Activated T-cell treated with anti-CD3 and anti-CD28 coated beads, Interleukin-2, amount 50 U/mL, for 1 hour (primary cell): ENCODE data around the gene CEMP1.
A peak's percentile ranks its signal among the peaks of the same experiment; 100 is the strongest.
"Not testable (repeated sequence)": the region's sequence is repeated elsewhere in the genome, so short reads cannot be mapped to it uniquely, and the experiment has no call there.

Experiments
- DNase-seq: peaks from one replicate; pipeline ENCODE4 v3.0.0-alpha.2; 2020

CEMP1 gene, protein sequence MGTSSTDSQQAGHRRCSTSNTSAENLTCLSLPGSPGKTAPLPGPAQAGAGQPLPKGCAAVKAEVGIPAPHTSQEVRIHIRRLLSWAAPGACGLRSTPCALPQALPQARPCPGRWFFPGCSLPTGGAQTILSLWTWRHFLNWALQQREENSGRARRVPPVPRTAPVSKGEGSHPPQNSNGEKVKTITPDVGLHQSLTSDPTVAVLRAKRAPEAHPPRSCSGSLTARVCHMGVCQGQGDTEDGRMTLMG

DNA sequence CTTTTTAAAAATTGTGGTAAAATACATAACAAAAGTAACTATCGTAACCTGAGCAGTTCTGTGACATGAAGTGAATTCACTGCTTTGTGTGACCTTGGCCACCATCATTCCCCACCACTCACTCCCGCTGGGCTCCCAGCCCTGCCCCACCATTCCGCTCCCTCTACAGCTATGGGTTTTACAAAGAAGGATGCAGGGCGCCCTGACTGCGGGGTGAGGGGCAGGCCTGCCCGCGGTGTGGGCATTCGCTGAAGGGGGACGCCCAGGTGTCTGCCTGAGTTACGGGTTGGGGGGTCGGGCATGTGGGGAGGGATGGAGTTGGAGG is at the start of gene CEMP1:
TSS of gene CEMP1 (minus strand) at position 38 of the 325 bp plus-strand sequence. CDS start 335 bp downstream, outside the sequence.
- no peak for DNase-seq

- DNase-seq, result not testable (repeated sequence)
Measured at GRCh38 chr16:2580818-2581217, 49.6 kb upstream of the CEMP1 start.

DNA sequence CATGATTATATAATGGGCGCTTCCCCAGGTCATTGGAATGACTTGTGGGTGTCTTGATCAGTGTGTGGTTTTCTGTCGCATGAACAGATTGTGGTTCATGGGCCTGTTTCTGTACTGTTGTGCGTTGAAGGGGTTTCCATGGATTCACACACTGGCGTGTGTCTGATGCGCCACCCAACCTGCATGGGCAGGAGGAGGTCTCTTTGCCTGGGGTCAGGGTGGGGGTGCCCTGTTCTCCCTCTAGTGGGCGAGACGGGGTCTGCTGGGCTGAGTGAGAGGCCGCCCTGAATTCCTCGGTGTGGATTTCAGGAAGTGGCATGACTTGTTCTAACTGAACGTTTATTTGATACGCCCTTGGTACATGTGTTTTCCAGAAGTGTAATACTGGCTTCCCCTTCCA is 48.9 kb upstream of the CEMP1 start:
- not testable (repeated sequence) for DNase-seq

GRCh38 chr16:2578905-2579304 is 47.7 kb upstream of the CEMP1 start:
- DNase-seq, result not testable (repeated sequence)

DNA sequence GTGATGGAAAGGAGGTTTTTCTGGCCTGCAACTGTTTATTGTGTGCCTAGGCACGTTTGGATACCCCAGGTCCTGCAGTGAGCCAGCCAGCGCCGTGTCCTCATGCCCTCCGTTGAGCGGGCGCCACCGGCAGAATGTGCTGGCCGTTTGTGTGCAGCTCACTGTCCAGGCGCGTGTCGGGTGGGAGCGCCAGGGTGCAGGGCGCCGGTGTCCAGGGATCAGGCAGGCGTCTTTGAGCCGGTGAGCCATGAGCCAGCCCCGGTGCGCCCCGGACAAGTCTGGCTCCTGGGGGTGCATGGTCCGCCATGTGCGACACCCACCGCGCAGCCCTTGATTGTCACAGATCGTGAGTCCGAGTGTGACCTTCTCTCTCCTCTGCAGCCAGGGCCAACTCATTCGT is 45.8 kb upstream of the CEMP1 start:
- not testable (repeated sequence) for DNase-seq

DNA sequence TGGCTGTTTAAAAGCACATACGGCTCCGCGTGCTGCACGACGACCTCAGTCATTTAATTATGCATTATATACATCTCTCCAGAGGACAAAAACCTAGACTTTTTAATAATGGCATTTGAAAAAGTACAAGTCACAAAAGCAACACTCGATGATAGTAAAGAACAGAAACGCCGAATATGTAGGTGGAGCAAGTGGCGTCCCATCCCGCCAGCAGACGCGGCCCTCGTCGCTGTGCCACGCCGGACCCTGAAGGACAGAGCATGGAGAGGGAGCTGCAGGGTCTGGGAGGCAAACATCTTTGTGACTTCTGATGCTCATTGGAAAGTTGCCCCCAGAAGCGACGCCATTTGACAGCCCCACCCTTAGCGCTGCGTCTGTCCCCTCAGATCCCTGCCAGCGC is 44.6 kb upstream of the CEMP1 start:
- not testable (repeated sequence) for DNase-seq

GRCh38 chr16:2572704-2573103 is 41.5 kb upstream of the CEMP1 start:
- not testable (repeated sequence) for DNase-seq

- DNase-seq, result not testable (repeated sequence)
Measured at GRCh38 chr16:2568573-2568972, 37.4 kb upstream of the CEMP1 start.

DNA sequence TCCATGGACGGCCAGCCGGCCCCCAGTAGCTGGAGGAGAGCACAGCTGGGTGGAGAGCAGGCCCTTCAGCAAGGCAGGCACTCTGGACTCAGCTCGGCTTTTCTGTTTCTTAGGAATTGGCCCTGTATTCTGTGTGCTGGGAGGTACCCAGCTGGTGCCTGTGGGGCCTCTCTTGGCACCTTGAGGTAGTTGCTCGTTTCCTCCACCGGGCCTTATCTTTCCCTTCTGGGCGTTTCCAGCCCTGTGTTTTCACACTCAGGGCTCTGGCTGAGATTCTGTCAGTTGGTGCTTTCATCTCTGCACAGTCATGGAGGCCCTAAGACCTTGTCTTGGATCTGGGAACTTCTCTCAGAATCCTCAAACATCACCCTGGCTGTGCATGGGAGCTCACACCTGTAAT is 36.3 kb upstream of the CEMP1 start:
- DNase-seq, result not testable (repeated sequence)

- peak; percentile 70 for DNase-seq
Measured at GRCh38 chr16:2560798-2561133, 29.6 kb upstream of the CEMP1 start.

DNA sequence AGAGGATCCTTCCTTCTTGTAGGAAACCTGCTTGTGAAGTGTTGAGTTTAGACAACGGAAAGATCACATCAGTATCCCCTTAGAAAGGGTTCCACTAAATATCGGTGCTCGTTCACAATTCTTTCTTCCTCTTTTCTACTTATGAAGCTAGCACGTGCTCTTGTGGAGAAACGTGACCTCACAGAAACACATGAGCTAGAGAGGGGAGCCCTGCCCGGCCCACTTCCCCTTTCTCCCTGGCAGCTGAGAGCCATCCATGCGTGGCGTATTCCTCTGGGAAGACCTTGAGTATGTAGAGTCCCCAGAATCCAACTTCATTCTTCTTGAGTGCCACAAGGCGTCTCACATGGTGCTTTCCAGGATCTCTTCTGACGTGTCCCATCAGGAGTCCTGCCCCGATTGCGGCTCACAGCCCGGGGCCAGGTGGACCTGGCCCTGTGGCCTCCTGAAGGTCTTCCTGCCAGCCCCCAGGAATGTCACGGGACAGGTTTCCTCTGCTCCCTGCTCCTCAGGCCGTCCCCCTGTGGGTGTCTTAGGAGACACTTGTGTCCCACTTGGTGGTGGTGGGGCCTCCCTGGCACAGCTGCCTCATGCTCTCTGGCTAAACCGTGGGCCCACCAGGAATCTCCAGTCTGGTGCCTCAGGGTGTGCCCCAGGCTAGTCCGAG is 29.1 kb upstream of the CEMP1 start:
- not testable (repeated sequence) for DNase-seq

GRCh38 chr16:2557150-2557549 is 25.9 kb upstream of the CEMP1 start:
- not testable (repeated sequence) for DNase-seq

GRCh38 chr16:2554709-2555425 is 23.7 kb upstream of the CEMP1 start:
- DNase-seq, result not testable (repeated sequence)

DNA sequence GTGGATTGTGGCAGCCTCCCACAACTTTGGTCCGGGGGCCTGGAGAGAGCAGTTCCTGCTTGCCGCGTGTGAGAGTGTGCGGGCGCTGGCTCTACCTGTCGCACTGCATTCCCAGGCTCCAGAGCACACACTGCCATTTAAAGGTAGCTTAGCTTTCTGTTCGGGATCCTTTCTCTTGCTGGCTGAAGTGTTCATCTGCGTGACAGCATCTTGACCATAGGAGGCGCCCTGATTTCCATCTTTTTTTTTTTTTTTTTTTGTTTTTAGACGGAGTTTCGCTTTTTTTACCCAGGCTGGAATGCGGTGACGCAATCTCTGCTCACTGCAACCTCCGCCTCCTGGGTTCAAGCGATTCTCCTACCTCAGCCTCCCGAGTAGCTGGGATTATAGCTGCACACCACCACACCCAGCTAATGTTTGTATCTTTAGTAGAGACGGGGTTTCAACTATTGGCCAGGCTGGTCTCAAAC is 20.2 kb upstream of the CEMP1 start:
- not testable (repeated sequence) for DNase-seq

- not testable (repeated sequence) for DNase-seq
Measured at GRCh38 chr16:2550283-2550878, 19.2 kb upstream of the CEMP1 start.

DNA sequence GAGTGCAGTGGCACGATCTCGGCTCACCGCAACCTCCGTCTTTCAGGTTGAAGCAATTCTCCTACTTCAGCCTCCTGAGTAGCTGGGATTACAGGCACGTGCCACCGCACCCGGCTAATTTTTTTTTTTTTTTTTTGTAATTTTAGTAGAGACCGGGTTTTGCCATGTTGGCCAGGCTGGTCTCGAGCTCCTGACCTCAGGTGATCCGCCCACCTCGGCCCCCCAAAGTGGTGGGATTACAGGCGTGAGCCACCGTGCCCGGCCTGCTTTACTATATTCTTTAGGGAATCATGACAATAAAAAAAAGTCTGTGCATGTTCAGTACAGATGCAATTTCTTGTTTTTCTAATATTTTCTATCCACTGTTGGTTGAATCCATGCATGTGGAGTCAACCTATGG is 12.6 kb upstream of the CEMP1 start:
- DNase-seq, result not testable (repeated sequence)

- not testable (repeated sequence) for DNase-seq
Measured at GRCh38 chr16:2541409-2541808, 10.2 kb upstream of the CEMP1 start.

DNA sequence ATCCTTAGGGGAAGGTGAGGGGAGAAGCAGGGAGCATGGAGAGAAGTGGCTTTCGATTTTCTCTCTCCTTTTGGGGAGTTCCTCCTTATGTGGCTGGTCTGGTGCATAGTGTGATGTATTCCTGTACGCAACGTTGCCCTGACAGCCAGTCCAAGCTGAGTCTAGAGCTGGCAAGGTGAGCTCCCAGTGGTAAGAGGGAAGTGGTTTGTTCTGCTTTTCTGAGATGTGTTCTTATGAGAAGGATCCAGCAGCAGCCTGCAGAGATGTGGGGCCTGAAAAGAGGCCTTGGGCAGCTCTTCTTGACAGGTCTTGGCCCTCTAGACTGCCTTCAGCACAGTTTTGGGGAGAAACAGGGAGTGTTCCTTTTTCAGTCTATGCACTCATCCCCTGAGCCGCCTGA is 9.7 kb upstream of the CEMP1 start:
- DNase-seq, result not testable (repeated sequence)

- peak; percentile 55 for DNase-seq
Measured at GRCh38 chr16:2539845-2540458, 8.7 kb upstream of the CEMP1 start.

DNA sequence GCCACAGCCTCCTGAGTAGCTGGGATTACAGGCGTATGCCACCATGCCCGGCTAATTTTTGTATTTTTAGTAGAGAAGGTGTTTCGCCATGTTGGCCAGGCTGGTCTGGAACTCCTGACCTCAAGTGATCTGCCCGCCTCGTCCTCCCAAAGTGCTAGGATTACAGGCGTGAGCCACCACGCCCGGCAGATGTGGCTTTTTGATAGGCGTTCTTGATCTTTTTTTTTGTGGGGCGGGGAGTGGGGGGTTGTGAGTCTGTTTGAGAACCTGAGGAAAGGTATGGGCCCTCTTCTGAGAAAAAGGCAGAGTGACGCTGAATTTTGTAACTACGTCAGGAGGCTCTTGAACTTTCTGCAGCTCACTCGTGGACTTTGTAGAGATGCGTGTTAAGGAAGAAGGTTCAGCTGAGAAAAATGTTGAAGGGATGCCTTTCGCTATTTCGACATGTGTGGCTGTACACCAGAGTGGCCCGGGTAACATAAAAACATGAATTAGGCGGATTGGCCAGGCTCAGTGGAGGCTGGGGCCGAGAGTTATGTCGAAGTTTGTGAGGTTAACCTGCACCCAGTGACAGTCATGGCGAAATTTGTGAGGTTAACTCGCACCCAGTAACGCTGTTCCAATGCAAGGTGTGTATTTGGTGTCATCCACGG is 8.1 kb upstream of the CEMP1 start:
- not testable (repeated sequence) for DNase-seq

DNA sequence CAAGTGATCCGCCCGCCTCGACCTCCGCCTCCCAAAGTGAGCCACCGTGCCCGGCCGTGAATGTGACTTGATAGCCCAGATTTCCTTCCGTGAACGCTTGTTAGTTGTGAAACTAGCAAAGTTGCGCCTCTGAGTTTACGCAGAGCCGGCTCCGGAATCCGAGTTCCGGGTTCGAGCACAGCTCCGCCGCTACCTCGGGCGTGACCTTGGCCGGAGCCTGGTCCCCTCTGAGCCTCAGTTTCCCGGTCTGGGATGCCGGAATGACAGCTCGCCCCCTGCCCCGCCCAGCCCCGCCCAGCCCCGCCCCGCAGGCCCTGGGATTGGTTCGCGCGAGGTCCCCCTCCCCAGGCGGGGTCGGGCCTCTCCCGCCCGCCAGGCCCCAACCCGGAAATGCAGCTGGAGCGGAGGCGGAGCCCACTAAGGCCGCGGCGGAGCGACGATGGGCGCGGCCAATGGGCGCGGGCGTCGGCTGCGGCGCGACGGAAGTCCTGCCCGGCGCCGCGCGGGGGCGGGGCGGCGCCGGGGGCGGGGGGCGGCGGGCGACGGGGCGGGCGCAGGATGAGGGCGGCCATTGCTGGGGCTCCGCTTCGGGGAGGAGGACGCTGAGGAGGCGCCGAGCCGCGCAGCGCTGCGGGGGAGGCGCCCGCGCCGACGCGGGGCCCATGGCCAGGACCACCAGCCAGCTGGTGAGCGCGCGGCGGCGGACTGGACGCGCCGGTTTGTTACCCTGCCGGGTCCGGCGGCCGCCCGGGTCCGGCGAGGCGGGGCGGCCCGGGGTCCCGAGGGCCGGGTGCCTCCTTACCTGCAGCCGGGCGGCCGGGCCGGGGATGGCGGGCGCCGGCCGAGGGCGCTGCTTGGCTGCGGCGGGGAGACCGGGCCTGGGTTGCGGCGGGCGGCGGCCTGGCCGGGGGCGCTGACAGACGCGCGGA is 6.5 kb upstream of the CEMP1 start, which contains the start of gene PDPK1:
TSS of gene PDPK1 (plus strand) at position 571 of the 929 bp plus-strand sequence. CDS start at position 663, 92 bp downstream.
- peak; percentile 96 for DNase-seq
